HepG2 (cell line): ENCODE data around the gene TMEM107. TPM values are rescaled to one million over a fixed set of nuclear protein-coding genes. Genes with fewer than 3 reads are reported as not detected.

Experiments
- BATF2 ChIP-seq: sonication (generic); formaldehyde crosslinking; IDR thresholded peaks from 2 replicates; pipeline ENCODE4 v1.8.0; 2022; ENCODE audit warnings: mild to moderate bottlenecking, missing genetic modification reagents, moderate library complexity
- CEBPZ ChIP-seq: IDR thresholded peaks from 2 replicates; pipeline ENCODE4 v1.6.1; 2012; ENCODE audit warnings: low read length, improper control_type of control experiment
- E2F1 ChIP-seq: sonication (generic); formaldehyde crosslinking; IDR thresholded peaks from 2 replicates; pipeline ENCODE4 v1.5.0; 2020; ENCODE audit warnings: missing genetic modification reagents
- E2F5 ChIP-seq: sonication (generic); formaldehyde crosslinking; conservative IDR thresholded peaks from 2 replicates; pipeline ENCODE4 v1.4.0; 2020; ENCODE audit warnings: missing genetic modification reagents
- FOXO4 ChIP-seq: sonication (generic); formaldehyde crosslinking; conservative IDR thresholded peaks from 2 replicates; pipeline ENCODE4 v1.8.1; 2023; ENCODE audit warnings: missing genetic modification reagents
- HNRNPK ChIP-seq: fragments of 200-400 bp; formaldehyde crosslinking; IDR thresholded peaks from 2 replicates; pipeline ENCODE4 v1.6.1; 2018; ENCODE audit warnings: low read length, low read depth, moderate library complexity, mild to moderate bottlenecking; ENCODE audit not compliant: poor library complexity, severe bottlenecking
- KLF13 ChIP-seq: sonication (generic); formaldehyde crosslinking; IDR thresholded peaks from 2 replicates; pipeline ENCODE4 v1.4.0; 2020; ENCODE audit warnings: mild to moderate bottlenecking, missing genetic modification reagents
- MAFG ChIP-seq: sonication (generic); formaldehyde crosslinking; IDR thresholded peaks from 2 replicates; pipeline ENCODE4 v1.5.1; 2020; ENCODE audit warnings: mild to moderate bottlenecking, missing genetic modification reagents
- MNT ChIP-seq: fragments of 450-650 bp; IDR thresholded peaks from 2 replicates; pipeline ENCODE4 v1.6.1; 2016
- PPARG ChIP-seq: conservative IDR thresholded peaks from 2 replicates; pipeline ENCODE4 v1.6.1; 2016; ENCODE audit warnings: missing biosample characterization, missing genetic modification reagents
- SMAD9 ChIP-seq: sonication (generic); formaldehyde crosslinking; IDR thresholded peaks from 2 replicates; pipeline ENCODE4 v1.5.1; 2020; ENCODE audit warnings: mild to moderate bottlenecking, missing genetic modification reagents
- SP1 ChIP-seq, 2 experiments: fragments of 450-650 bp in 1 of 2; sonication (generic) in 1 of 2; formaldehyde crosslinking in 1 of 2; IDR thresholded peaks; 2 replicates each; pipeline versions ENCODE4 v1.4.0 to v1.6.1; 2016 to 2020; ENCODE audit warnings: missing genetic modification reagents in 1 of 2
- SPEN ChIP-seq: sonication (generic); formaldehyde crosslinking; IDR thresholded peaks from 2 replicates; pipeline ENCODE4 v1.5.1; 2020; ENCODE audit warnings: low read depth, mild to moderate bottlenecking, missing genetic modification reagents
- ZNF446 ChIP-seq: sonication (generic); formaldehyde crosslinking; IDR thresholded peaks from 2 replicates; pipeline ENCODE4 v1.5.0; 2020; ENCODE audit warnings: mild to moderate bottlenecking, missing genetic modification reagents
- ZNF761 ChIP-seq: sonication (generic); formaldehyde crosslinking; conservative IDR thresholded peaks from 2 replicates; pipeline ENCODE4 v1.4.0; 2020; ENCODE audit warnings: mild to moderate bottlenecking, missing genetic modification reagents
- ZSCAN5A ChIP-seq: sonication (generic); formaldehyde crosslinking; IDR thresholded peaks from 2 replicates; pipeline ENCODE4 v1.8.0; 2022; ENCODE audit warnings: mild to moderate bottlenecking, missing genetic modification reagents, borderline replicate concordance
- polyA plus RNA-seq, 8 experiments: library from polyadenylated mRNA; depleted of rRNA in 3 of 8; stranded (reverse) in 7 of 8; unstranded in 1 of 8; fragments of >200 nt; fragmentation: Illumina TruSeq in 4 of 8; extraction: Trizol in 4 of 8; gene quantifications; 2 replicates each; pipeline versions ENCODE4 v1.2.1 to v1.2.3, GENCODE V29; 2011 to 2016; ENCODE audit warnings: low read depth in 4 of 8, missing spikeins in 1 of 8, mixed read lengths in 1 of 8; ENCODE audit not compliant: insufficient read depth in 1 of 8
- total RNA-seq, 5 experiments: library from RNA; depleted of rRNA; stranded (reverse); fragments of >200 nt; fragmentation: Illumina TruSeq; extraction: Trizol; gene quantifications; 2 replicates each; pipeline ENCODE4 v1.2.3, GENCODE V29; 2016; ENCODE audit warnings: low read depth in 1 of 5

TMEM107 gene
- total and polyA plus RNA-seq, 2 of the 13 experiments (the other 11 are each of a cell fraction or from before 2014, with no cell fraction given) = 7.2 to 15.3 TPM

GRCh38 chr17:8189711-8190477 lies 13.7 kb upstream of the TMEM107 start, which contains the start of gene BORCS6 (continued):
- TF ChIP-seq ZNF446 (CRISPR knock-in tag) (no peak), MAFG (CRISPR knock-in tag) (no peak), MNT (peak; percentile 61), SP1 (IDR thresholded peaks at IDR 0.05) (no peak), SP1 (CRISPR knock-in tag; IDR thresholded peaks at IDR 0.05) (peak; percentile 81), ZNF761 (CRISPR knock-in tag) (peak; percentile 77; the same call in 1 of the 2 replicates), E2F1 (CRISPR knock-in tag) (no peak), HNRNPK (no peak), SMAD9 (CRISPR knock-in tag) (no peak), SPEN (CRISPR knock-in tag) (peak; percentile 63; the same call in 1 of the 2 replicates), E2F5 (CRISPR knock-in tag) (no peak), ZSCAN5A (CRISPR knock-in tag) (no peak), FOXO4 (CRISPR knock-in tag) (no peak), CEBPZ (no peak), PPARG (CRISPR knock-in tag) (no peak), BATF2 (CRISPR knock-in tag) (no peak), KLF13 (CRISPR knock-in tag) (no peak)
